ENCODE measurements around the gene NDUFS7. TPM values are rescaled to one million over a fixed set of nuclear protein-coding genes. Genes with fewer than 3 reads are reported as not detected.

Gene NDUFS7
- total RNA-seq, 1 experiment from 2014 or later: 135 TPM

GRCh38 chr19:1366899-1367870 is 16.5 kb upstream of the NDUFS7 start:
- CTCF ChIA-PET: interaction anchor here (0.6 kb wide), 1 partner anchor 13 kb away, joined by 3 read pairs; no protein-coding TSS in a partner anchor

GRCh38 chr19:1369214-1369805 is 14.4 kb upstream of the NDUFS7 start:
- Mint-ChIP-seq H3K27ac (ENCODE audit: low read depth, unreplicated experiment) (no peak overlapping the region), H3K4me3 (ENCODE audit: unreplicated experiment) (no peak overlapping the region), H3K27me3 (ENCODE audit: insufficient read depth, unreplicated experiment) (no peaks in the 10 kb centered on the region), H3K36me3 (ENCODE audit: insufficient read depth, unreplicated experiment) (peaks cover 41% of the 10 kb centered on the region), H3K4me1 (ENCODE audit: insufficient read depth, unreplicated experiment) (no peaks in the 10 kb centered on the region), H3K9me3 (ENCODE audit: unreplicated experiment) (no peaks in the 10 kb centered on the region)
- DNase-seq (ENCODE audit: unreplicated experiment): no peak
- ChIA-PET CTCF (interaction anchor here (0.8 to 0.9 kb wide), 2 partner anchors 9 to 843 kb away, joined by 3 read pairs; no protein-coding TSS in a partner anchor), POLR2A (no interaction called here)
- intact Hi-C loops (cut with micrococcal nuclease): no loop called here
- no TSS peak for BruUV-seq (replicated peaks)
- TF ChIP-seq CTCF (IDR thresholded peaks at IDR 0.05; ENCODE audit: unreplicated experiment): no peak

More at GRCh38 chr19:1366899-1367870, 16.5 kb upstream of the NDUFS7 start:
- Mint-ChIP-seq H3K36me3 (ENCODE audit: insufficient read depth, unreplicated experiment) (peaks cover 50% of the 10 kb centered on the region), H3K9me3 (ENCODE audit: unreplicated experiment) (no peaks in the 10 kb centered on the region), H3K27ac (ENCODE audit: low read depth, unreplicated experiment) (no peak overlapping the region), H3K4me1 (ENCODE audit: insufficient read depth, unreplicated experiment) (peaks cover 2% of the 10 kb centered on the region), H3K27me3 (ENCODE audit: insufficient read depth, unreplicated experiment) (no peaks in the 10 kb centered on the region), H3K4me3 (ENCODE audit: unreplicated experiment) (no peak overlapping the region)
- intact Hi-C loops (cut with micrococcal nuclease): no loop called here
- BruUV-seq (replicated peaks): no TSS peak
- TF ChIP-seq CTCF (IDR thresholded peaks at IDR 0.05; ENCODE audit: unreplicated experiment): no peak
- POLR2A ChIA-PET: no interaction called here
- DNase-seq (ENCODE audit: unreplicated experiment): no peak

- no peak for DNase-seq (ENCODE audit: unreplicated experiment)
- H3K4me1 Mint-ChIP-seq (ENCODE audit: insufficient read depth, unreplicated experiment): no peaks in the 10 kb centered on the region
- intact Hi-C loops (cut with micrococcal nuclease): no loop called here
- H3K4me3 Mint-ChIP-seq (ENCODE audit: unreplicated experiment): no peak overlapping the region
- CTCF ChIA-PET: interaction anchor here (0.9 to 1.1 kb wide), 2 partner anchors 11 to 12 kb away, joined by 3 read pairs; no protein-coding TSS in a partner anchor
- H3K9me3 Mint-ChIP-seq (ENCODE audit: unreplicated experiment): no peaks in the 10 kb centered on the region
- POLR2A ChIA-PET: no interaction called here
- no peak overlapping the region for H3K27ac Mint-ChIP-seq (ENCODE audit: low read depth, unreplicated experiment)
- no peaks in the 10 kb centered on the region for H3K27me3 Mint-ChIP-seq (ENCODE audit: insufficient read depth, unreplicated experiment)
- H3K36me3 Mint-ChIP-seq (ENCODE audit: insufficient read depth, unreplicated experiment): peaks cover 26% of the 10 kb centered on the region
- no peak for TF ChIP-seq CTCF (IDR thresholded peaks at IDR 0.05; ENCODE audit: unreplicated experiment)
- BruUV-seq (replicated peaks): no TSS peak
Measured at GRCh38 chr19:1370579-1371361, 12.9 kb upstream of the NDUFS7 start.
